GM19351 (cell line): ENCODE measurements around the gene GALNT2.

ENCODE experiments used
- ATAC-seq: cut with Tn5 transposase; IDR thresholded peaks from one replicate; pipeline ENCODE4 v1.9.1; 2021; ENCODE audit warnings: mild to moderate bottlenecking, moderate library complexity; ENCODE audit not compliant: unreplicated experiment

Gene GALNT2

GRCh38 chr1:230267338-230268065 is 200.5 kb downstream of the GALNT2 start:
- no peak for ATAC-seq

DNA sequence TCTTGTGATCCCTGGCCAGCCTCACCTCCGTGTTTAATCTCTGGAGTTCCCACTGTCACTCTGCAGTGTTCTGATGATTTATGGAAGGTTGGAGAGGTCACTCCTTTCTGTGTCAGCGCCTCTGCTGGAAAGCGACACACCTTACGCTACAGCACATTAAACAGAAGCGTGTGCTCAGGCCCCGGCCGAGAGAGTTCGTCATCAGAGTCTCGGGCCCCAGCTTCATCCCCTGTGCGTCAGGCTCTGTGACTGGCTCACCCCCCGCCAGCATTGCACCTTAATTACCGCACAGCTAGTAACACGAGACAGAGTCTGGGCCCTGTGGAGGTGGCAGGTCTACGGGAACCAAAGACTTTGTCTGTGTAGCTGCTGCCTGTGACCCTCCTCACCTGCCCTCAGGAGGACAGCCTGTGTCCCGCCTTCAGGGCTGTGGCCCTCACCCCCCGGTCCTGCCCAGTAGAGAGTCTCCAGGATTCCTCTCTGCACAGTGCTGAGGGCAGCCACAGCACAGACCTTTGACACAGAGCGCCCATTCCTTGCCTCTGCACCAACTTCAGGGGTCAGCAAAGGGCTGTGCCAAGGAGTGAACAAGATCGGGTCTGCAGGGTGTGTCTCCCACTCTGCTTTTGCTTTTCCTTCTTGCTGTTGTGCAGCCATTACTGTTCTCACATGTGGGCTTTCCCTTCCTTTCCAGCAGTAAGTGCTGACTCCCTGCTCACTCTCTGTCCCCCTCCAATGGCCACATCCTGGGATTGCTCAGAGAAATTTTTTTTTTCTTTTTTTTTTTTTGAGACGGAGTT is 201.5 kb downstream of the GALNT2 start:
- no peak for ATAC-seq

- peak; percentile 6 for ATAC-seq
Observed at GRCh38 chr1:230270185-230270558, 203.1 kb downstream of the GALNT2 start.

- peak; percentile 64 for ATAC-seq
Observed at GRCh38 chr1:230270559-230271281, 203.7 kb downstream of the GALNT2 start.

DNA sequence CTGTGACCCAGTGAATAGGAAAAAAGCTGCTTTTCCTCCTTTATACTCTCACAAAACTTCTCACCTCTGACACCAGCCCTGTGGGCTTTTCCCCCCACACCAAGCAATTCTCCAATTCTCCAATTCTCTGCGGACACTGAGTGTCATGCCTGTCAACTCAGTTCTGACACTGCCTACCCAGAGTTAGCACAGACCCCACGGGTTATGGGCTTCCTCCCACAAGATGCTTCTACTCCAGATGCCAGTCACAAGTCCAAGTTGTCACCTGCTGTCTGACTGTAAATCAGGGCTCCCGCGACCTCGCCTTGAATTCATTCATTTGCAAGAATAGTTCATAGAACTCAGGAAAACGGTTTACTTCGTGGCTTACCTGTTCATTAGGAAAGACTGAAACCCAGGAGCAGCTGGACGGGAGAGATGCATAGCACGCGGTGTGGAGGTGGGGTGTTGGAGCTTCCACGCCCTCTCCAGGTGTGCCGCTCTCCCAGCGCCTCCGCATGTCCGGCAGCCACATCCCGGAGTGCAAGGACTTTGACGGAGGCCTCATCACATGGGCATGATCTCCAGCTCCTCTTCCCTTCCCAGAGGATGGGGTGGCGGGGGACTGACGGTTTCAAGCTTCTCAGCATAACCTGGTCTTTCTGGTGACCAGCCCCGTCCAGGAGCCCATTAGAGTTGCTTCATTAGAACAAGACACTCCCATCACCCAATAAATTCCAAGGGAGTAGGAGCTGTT is 204.4 kb downstream of the GALNT2 start:
- no peak for ATAC-seq

DNA sequence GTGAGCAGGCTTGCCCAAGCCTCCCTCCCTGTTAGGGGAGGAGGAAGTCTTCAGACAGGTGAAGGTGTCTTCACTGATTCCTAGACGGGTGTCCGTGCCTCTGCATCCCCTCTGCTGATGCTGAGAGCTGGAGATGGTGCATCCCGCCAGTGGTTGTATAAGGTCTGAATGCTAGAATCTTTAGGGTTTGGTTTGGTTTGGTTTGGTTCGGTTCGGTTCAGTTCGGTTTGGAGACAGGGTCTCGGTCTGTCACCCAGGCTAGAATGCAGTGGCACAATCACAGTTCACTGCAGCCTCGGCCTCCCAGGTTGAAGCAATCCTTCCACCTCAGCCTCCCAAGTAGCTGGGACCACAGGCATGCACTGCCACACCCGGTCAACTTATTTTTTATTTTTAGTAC is 205.5 kb downstream of the GALNT2 start:
- no peak for ATAC-seq

- ATAC-seq = no peak
Observed at GRCh38 chr1:230273141-230273710, 206.2 kb downstream of the GALNT2 start.

GRCh38 chr1:230274254-230274653 is 207.2 kb downstream of the GALNT2 start:
- ATAC-seq = no peak

GRCh38 chr1:230276401-230276800 is 209.4 kb downstream of the GALNT2 start:
- no peak for ATAC-seq

GRCh38 chr1:230277201-230278025 is 210.4 kb downstream of the GALNT2 start:
- ATAC-seq = no peak

DNA sequence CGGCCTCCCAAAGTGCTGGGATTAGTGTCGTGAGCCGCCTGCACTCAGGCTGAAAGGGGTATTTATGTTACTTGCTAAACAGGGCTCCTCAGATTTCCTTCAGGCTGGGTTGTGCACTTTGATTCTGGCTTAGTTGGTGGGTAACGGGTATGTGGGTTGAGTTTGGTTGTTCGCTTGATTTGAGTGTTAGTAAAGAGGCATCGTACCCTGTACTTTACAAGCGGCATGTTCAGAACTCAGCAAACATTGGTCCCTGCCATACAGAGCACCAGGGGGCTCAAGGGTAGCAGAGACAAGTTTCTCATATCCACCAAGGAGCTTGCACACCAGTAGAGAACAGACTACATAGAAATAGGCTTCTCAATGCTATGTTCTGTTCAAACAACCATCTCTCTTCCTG is 211.3 kb downstream of the GALNT2 start:
- ATAC-seq = no peak

DNA sequence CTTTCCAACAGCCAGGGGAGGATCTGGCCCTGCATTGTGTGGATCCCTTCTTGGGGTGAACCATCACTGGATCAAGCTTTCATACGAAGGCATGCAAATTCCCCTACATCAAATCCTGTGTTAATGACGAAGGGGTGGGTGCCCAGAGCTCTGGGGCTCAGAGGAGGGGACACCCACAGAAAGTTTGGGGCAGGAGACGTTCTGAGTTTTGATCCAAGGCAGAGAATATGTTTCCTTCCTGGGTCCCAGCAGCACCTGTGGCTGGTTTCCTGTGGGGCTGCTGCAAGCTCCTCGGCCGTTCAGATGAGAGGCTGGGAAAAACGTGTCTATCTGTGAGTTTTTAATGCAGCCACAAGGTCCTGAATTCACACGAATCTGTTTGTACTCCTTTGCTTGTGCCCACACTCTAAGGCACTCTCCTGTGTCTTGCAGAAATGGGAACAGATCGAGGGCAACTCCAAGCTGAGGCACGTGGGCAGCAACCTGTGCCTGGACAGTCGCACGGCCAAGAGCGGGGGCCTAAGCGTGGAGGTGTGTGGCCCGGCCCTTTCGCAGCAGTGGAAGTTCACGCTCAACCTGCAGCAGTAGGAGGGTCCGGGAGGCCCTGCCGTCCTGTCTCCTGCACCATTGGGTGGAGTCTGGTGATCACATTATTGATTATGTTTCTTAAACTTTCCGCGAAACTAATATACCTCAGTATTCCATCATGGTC is 212.0 kb downstream of the GALNT2 start:
- no peak for ATAC-seq

DNA sequence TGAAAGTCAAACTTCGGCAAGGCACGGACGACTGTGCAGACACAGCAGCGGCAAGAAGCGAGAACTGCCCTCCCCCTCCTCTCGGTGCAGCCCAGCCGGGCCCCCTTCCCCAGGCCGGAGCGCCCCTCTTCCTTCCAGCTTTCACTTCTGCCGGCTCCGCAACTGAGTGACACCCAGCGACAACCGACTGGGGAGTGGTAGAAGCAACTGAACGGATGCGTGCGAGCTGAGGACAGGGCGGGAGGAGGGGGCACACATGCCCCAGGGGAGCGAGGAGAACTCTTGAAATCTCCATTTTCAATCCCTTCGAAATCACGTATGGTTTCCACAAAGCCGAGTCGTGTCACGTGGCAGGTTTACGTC is 212.5 kb downstream of the GALNT2 start:
- ATAC-seq = no peak

DNA sequence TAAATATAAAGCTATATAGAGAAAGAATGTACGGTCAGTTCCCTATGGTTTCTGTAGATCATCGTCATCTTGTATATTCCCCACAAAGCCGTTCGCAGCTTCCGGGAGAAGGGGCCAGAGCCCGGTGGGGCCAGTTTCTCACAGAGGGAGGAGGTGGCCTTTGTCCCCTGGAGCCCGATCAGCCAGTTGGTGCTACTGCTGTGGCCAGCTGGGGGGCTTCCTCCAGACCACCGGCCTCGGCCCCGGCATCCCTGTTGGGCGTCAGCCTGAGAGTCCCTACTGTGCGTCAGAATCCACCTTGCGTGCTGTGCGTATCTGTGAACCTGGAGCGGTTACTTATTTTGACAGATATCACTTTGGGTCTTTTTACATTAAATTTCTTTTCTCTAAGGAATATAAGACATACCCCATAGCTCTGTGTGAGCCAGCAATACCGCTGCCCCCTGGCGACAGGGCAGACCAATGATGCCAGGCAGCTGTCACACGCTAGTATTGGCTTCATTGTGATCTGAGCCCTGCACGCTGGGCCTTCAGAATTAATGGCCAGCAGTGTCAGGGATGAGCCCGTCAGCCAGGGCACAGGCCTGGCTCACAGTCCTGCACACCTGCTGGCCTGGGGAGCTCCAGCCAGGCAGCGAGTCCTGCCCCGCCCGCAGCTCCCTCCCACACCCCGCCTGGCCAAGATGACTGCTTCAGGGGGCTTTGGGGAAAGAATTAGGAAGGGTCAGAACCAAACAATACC is 213.2 kb downstream of the GALNT2 start:
- ATAC-seq = no peak

DNA sequence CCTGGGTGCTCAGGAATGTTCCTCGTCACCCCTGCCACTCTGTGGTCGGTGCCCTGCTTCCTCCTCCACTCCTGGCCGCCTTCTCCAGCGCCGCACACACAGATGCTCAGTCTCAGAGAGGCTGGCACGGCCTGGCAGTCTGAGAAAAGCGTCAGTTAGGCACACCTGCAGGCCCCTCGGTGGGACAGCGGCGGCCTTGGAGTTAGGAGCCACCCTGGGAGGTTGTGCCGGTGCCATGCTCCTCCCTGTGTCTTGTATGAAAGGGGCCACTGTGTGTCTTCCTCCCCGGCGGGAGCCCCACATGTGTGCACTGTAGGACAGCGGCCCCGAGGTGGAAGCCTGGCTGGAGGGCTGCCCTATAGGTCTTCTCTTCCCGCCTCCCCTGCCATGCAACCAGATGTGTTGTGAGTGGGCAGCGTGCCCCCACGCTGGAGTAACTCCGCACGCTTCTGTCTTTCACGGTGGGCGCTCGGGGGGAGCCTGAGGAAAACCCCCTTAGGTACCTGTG is 213.9 kb downstream of the GALNT2 start:
- ATAC-seq = no peak

GRCh38 chr1:230281556-230281955 is 214.5 kb downstream of the GALNT2 start:
- ATAC-seq = no peak

DNA sequence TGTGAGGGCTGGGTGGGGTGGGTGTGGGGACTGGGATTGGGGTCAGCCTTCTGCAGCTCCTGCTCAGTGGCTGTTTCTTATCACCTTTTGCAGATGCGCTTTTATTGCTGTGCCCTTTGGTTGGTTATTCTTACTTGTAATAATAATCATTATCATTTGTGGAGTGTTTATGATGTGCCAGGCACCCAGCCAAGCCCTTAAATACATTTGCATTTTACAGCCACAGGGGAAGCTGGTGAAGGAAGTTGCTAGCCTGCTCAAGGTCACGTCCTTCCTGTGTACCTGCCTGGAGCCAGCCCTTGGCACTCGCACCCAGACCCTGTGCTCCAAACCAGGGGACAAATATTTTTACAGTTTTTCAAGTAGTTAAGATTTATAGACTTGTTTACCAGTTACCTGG is 215.1 kb downstream of the GALNT2 start:
- ATAC-seq = no peak

DNA sequence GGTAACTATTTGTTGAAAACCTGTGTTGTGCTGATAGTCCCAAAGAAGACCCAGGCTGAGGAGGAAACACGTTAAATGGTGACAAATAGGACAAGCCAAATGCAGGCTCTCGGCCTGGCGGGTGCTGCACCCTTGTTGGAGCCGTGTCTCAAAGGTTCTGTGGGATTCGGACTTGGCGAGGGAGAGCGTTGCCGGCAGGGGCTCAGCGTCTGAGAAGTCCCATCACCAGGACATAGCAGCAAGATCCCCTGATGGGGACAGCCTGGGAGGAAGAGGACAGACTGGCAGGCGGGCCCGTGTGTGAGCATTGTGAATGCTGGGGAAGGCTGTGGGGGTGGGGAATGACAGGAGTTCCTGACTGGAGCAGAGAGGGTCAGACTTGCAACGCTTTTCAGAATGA is 216.6 kb downstream of the GALNT2 start:
- no peak for ATAC-seq
